DND-41 (cell line): Measurements from ENCODE around the gene SUDS3.

Experiments
- ATAC-seq: fragments of 200-7000 bp; cut with Tn5 transposase; 3 replicates; pipeline ENCODE4 v1.9.1; 2021; ENCODE audit warnings: low read depth; ENCODE audit not compliant: insufficient read depth
- DNase-seq: peaks from one replicate; pipeline ENCODE4 v3.0.0-alpha.2; 2020
- H2AFZ ChIP-seq: 2 replicates; pipeline ENCODE4 v1.6.0; 2012; ENCODE audit warnings: low read depth, low read length
- H3K27ac ChIP-seq: 2 replicates; pipeline ENCODE4 v1.5.1; 2012; ENCODE audit warnings: low read length, inconsistent platforms
- H3K27me3 ChIP-seq: fragments of 200-600 bp; sonication (generic); 2 replicates; pipeline ENCODE4 v1.6.0; 2012; ENCODE audit warnings: low read length, mild to moderate bottlenecking, inconsistent platforms; ENCODE audit not compliant: insufficient read depth, poor library complexity
- H3K36me3 ChIP-seq: 2 replicates; pipeline ENCODE4 v1.5.1; 2012; ENCODE audit warnings: low read length, inconsistent platforms; ENCODE audit not compliant: insufficient read depth
- H3K4me1 ChIP-seq: 2 replicates; pipeline ENCODE4 v1.5.1; 2012; ENCODE audit warnings: mild to moderate bottlenecking, low read length; ENCODE audit not compliant: insufficient read depth
- H3K4me2 ChIP-seq: 2 replicates; pipeline ENCODE4 v1.6.0; 2012; ENCODE audit warnings: mild to moderate bottlenecking, moderate library complexity, low read length, inconsistent platforms; ENCODE audit not compliant: insufficient read depth
- H3K4me3 ChIP-seq, 2 experiments: fragments of 200-600 bp in 1 of 2; shearing (Covaris generic) in 1 of 2; 2 replicates each; pipeline ENCODE4 v1.5.1; 2012 to 2016; ENCODE audit warnings: inconsistent platforms in 2 of 2, low read length in 2 of 2, mild to moderate bottlenecking in 2 of 2, low read depth in 1 of 2, moderate library complexity in 1 of 2
- H3K79me2 ChIP-seq: 2 replicates; pipeline ENCODE4 v1.6.0; 2012; ENCODE audit warnings: low read length, inconsistent platforms; ENCODE audit not compliant: insufficient read depth
- H3K9ac ChIP-seq: 2 replicates; pipeline ENCODE4 v1.6.0; 2012; ENCODE audit warnings: low read depth, mild to moderate bottlenecking, inconsistent platforms, low read length, moderate library complexity
- H3K9me3 ChIP-seq: 2 replicates; pipeline ENCODE4 v1.5.1; 2012; ENCODE audit warnings: low read length, moderate library complexity, mild to moderate bottlenecking, inconsistent platforms; ENCODE audit not compliant: insufficient read depth, severe bottlenecking
- H4K20me1 ChIP-seq: 2 replicates; pipeline ENCODE4 v1.6.0; 2012; ENCODE audit warnings: low read length; ENCODE audit not compliant: insufficient read depth
- EZH2 ChIP-seq: IDR thresholded peaks from 3 replicates; pipeline ENCODE4 v1.6.1; 2012; ENCODE audit warnings: borderline replicate concordance, low read depth, mild to moderate bottlenecking, moderate library complexity, low read length, inconsistent platforms; ENCODE audit not compliant: severe bottlenecking
- TF ChIP-seq, protein P1 (sequence below): IDR thresholded peaks from 2 replicates; pipeline ENCODE4 v1.5.1; 2012; ENCODE audit warnings: borderline replicate concordance, low read length, moderate library complexity, mild to moderate bottlenecking; ENCODE audit not compliant: poor library complexity, severe bottlenecking; ENCODE audit errors: extremely low read depth

The SUDS3 gene

DNA sequence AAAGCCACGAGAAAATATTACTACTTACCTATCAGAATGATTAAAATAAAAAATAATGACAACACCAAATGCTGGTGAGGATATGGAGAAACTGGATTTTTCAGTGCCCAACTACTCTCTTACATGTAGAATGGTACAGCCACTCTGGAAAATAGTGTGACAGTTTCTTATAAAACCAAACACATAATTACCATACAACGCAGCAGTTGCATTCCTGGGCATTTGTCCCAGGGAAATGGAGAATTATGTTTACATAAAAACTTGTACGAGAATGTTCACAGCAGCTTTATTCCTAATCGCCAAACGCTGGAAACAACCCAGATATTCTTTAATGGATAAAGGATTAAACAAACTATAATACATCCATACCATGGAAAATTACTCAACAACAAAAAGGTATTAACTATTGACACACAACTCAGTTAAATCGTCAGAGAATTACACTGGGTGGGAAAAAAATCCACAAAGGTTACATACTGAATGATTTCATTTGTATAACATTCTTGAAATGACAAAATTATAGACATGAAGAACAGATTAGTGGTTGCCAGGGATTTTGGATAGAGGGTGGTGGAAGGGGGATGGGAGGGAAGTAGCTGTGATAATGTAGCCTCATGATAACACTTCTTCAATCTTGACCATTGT lies 39.0 kb upstream of the SUDS3 start:
- Histone ChIP-seq H3K4me2 (no peak overlapping the region), H3K4me3 (no peak overlapping the region), H3K9ac (no peak overlapping the region), H3K4me1 (no peaks in the 10 kb centered on the region), H2AFZ (no peak overlapping the region), H3K36me3 (no peaks in the 10 kb centered on the region; the same call in 1 of the 2 replicates), H3K27me3 (no peaks in the 10 kb centered on the region), H3K9me3 (no peaks in the 10 kb centered on the region), H4K20me1 (peaks cover 18% of the 10 kb centered on the region; the same call in 1 of the 2 replicates), H3K27ac (no peak overlapping the region), H3K79me2 (peaks cover 91% of the 10 kb centered on the region)
- DNase-seq (no peak), ATAC-seq (no peak)
- TF ChIP-seq EZH2: no peak
- TF ChIP-seq, protein P1, sequence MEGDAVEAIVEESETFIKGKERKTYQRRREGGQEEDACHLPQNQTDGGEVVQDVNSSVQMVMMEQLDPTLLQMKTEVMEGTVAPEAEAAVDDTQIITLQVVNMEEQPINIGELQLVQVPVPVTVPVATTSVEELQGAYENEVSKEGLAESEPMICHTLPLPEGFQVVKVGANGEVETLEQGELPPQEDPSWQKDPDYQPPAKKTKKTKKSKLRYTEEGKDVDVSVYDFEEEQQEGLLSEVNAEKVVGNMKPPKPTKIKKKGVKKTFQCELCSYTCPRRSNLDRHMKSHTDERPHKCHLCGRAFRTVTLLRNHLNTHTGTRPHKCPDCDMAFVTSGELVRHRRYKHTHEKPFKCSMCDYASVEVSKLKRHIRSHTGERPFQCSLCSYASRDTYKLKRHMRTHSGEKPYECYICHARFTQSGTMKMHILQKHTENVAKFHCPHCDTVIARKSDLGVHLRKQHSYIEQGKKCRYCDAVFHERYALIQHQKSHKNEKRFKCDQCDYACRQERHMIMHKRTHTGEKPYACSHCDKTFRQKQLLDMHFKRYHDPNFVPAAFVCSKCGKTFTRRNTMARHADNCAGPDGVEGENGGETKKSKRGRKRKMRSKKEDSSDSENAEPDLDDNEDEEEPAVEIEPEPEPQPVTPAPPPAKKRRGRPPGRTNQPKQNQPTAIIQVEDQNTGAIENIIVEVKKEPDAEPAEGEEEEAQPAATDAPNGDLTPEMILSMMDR: no peak

DNA sequence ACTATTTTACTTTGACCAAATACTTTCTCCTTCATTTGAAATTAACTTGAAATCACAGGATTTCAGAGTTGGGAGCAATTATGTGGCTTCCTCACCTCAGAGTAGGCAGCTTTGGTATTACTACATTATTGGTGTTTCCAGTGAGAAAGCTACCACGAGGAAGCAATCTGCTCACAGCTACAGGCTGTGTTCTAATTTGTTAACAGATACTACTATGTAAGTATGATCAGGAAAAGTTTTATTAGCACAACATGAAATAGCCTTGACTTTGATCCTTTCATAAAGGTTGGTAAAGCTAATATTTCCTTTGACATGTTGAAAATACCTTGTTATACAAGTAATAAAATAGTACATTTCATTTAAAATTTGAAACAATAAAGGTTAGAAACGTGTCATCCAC lies 34.3 kb upstream of the SUDS3 start:
- no peak for TF ChIP-seq EZH2
- TF ChIP-seq, protein P1: no peak
- peaks cover 24% of the 10 kb centered on the region for H4K20me1 ChIP-seq
- ATAC-seq: no peak
- H3K9ac ChIP-seq: no peak overlapping the region
- H3K9me3 ChIP-seq: no peaks in the 10 kb centered on the region
- H3K27me3 ChIP-seq: no peaks in the 10 kb centered on the region
- H2AFZ ChIP-seq: no peak overlapping the region
- no peaks in the 10 kb centered on the region for H3K36me3 ChIP-seq
- H3K79me2 ChIP-seq: peaks cover 96% of the 10 kb centered on the region
- H3K4me3 ChIP-seq: no peak overlapping the region
- no peak overlapping the region for H3K27ac ChIP-seq
- H3K4me1 ChIP-seq: no peaks in the 10 kb centered on the region
- no peak overlapping the region for H3K4me2 ChIP-seq
- DNase-seq: no peak

DNA sequence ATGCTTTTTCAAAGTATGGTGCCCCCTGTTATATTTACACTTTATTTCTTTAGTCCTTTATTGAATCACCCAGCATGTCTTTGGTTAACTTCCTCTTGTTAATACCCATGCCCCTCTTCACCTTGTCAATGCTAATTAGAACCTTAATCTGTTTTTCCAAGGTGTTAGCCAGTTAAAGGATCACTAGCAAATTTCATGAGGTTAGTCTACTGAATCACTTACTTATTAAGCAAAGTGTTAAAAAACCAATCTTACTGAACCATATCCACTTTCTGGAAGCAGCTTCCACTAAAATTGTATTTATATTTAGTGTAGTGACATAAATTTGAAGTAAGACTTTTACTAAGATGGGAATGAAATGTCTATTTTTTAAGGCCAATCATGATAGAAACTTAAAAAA lies 31.5 kb upstream of the SUDS3 start:
- no peak for TF ChIP-seq EZH2
- TF ChIP-seq, protein P1: no peak
- Histone ChIP-seq H3K4me2 (no peak overlapping the region), H3K9ac (no peak overlapping the region), H3K27ac (no peak overlapping the region), H3K79me2 (peaks cover 98% of the 10 kb centered on the region), H4K20me1 (peaks cover 30% of the 10 kb centered on the region), H3K36me3 (no peaks in the 10 kb centered on the region), H3K4me3 (no peak overlapping the region), H3K4me1 (no peaks in the 10 kb centered on the region), H2AFZ (no peak overlapping the region), H3K9me3 (no peaks in the 10 kb centered on the region), H3K27me3 (no peaks in the 10 kb centered on the region)
- no peak for DNase-seq
- no peak for ATAC-seq

DNA sequence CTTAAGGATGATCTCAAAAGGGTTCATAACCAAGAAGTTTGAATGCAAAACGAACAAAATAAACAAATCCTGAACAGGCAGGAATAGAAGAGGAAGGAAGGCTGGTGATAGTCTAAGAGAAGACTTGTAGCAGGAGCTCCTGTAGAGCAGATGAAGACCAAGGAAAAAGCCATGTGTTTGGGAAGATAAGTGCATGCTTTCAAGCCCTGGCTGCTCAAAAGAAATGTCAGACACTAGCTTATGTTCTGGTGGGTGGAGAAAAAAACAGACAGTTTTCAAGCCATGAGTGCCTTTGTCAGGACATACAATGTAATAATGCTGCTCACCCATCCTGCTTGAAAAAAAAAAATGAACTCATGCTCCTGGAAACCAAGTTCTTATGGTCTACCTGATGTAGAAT lies 31.0 kb upstream of the SUDS3 start:
- Histone ChIP-seq H4K20me1 (peaks cover 30% of the 10 kb centered on the region), H3K36me3 (no peaks in the 10 kb centered on the region), H3K79me2 (peaks cover 98% of the 10 kb centered on the region), H2AFZ (no peak overlapping the region), H3K9me3 (no peaks in the 10 kb centered on the region), H3K9ac (no peak overlapping the region), H3K27ac (no peak overlapping the region), H3K27me3 (no peaks in the 10 kb centered on the region), H3K4me2 (no peak overlapping the region), H3K4me1 (no peaks in the 10 kb centered on the region), H3K4me3 (no peak overlapping the region)
- DNase-seq (no peak), ATAC-seq (no peak)
- TF ChIP-seq EZH2: no peak
- TF ChIP-seq, protein P1: no peak
